Loucy (cell line): Measurements from ENCODE around the gene KIF13A.

ENCODE experiments used
- EZH2phosphoT487 ChIP-seq: fragments of 200-600 bp; IDR thresholded peaks from 2 replicates; pipeline ENCODE4 v1.6.1; 2018; ENCODE audit warnings: antibody characterized with exemption, mild to moderate bottlenecking, moderate library complexity, borderline replicate concordance
- TF ChIP-seq, protein P1 (sequence below): fragments of 200-600 bp; sonication (generic); conservative IDR thresholded peaks from 2 replicates; pipeline ENCODE4 v1.5.1; 2014; ENCODE audit warnings: mild to moderate bottlenecking, antibody characterized with exemption, low read length

DNA sequence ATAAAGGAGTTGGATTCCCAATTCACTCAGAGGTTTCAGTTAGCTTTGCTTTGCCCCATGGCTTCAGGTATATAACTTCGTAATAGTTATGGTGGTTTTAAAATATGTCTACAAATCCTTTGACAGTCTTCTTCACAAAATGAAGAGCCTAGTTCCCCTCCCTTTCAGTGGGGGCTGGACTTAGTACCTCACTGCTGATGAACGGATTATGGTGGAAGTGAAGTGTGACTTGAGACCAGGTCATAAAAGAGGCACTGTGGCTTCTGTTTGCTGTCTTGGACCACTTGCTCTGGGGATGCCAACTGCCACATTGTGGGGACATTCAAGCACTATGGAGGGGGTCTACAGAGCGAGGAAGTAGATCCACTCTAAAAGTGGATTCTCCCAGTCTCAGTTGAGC, 233.2 kb downstream of the KIF13A start:
- TF ChIP-seq, protein P1, sequence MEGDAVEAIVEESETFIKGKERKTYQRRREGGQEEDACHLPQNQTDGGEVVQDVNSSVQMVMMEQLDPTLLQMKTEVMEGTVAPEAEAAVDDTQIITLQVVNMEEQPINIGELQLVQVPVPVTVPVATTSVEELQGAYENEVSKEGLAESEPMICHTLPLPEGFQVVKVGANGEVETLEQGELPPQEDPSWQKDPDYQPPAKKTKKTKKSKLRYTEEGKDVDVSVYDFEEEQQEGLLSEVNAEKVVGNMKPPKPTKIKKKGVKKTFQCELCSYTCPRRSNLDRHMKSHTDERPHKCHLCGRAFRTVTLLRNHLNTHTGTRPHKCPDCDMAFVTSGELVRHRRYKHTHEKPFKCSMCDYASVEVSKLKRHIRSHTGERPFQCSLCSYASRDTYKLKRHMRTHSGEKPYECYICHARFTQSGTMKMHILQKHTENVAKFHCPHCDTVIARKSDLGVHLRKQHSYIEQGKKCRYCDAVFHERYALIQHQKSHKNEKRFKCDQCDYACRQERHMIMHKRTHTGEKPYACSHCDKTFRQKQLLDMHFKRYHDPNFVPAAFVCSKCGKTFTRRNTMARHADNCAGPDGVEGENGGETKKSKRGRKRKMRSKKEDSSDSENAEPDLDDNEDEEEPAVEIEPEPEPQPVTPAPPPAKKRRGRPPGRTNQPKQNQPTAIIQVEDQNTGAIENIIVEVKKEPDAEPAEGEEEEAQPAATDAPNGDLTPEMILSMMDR = no peak
- TF ChIP-seq EZH2phosphoT487 = no peak
